Activated CD8-positive, alpha-beta T cell treated with anti-CD3 and anti-CD28 coated beads for 36 hours (primary cell): ENCODE results near the gene CHST15. TPM values are rescaled to one million over a fixed set of nuclear protein-coding genes. Genes with fewer than 3 reads are reported as not detected.

Experiments
- ATAC-seq: fragments of 200-7000 bp; cut with Tn5 transposase; one replicate; pipeline ENCODE4 v1.10.0; 2021; ENCODE audit warnings: mild to moderate bottlenecking, moderate library complexity
- CTCF ChIA-PET: fragments of 350-600 bp; sonication (Branson Sonifier 250); formaldehyde crosslinking; loops from one replicate; lab custom pipeline; 2021; ENCODE audit warnings: antibody characterized with exemption; lab: Charles Lee
- POLR2A ChIA-PET: fragments of 350-600 bp; sonication (Branson Sonifier 250); formaldehyde crosslinking; loops from one replicate; lab custom pipeline; 2021; ENCODE audit warnings: antibody characterized with exemption; lab: Charles Lee
- DNase-seq: peaks from one replicate; pipeline ENCODE4 v3.0.0-alpha.2; 2020
- H3K27ac Mint-ChIP-seq: one replicate; pipeline ENCODE4 v1.8.0; 2021; ENCODE audit warnings: mild to moderate bottlenecking, mixed read lengths
- H3K27me3 Mint-ChIP-seq: one replicate; pipeline ENCODE4 v1.8.0; 2021; ENCODE audit warnings: mixed read lengths
- H3K36me3 Mint-ChIP-seq: one replicate; pipeline ENCODE4 v1.8.0; 2021; ENCODE audit warnings: low read depth, mixed read lengths
- H3K4me1 Mint-ChIP-seq: one replicate; pipeline ENCODE4 v1.8.0; 2021; ENCODE audit warnings: low read depth, mixed read lengths
- H3K4me3 Mint-ChIP-seq: one replicate; pipeline ENCODE4 v1.8.0; 2021; ENCODE audit warnings: mild to moderate bottlenecking, moderate library complexity, mixed read lengths
- H3K9me3 Mint-ChIP-seq: one replicate; pipeline ENCODE4 v1.8.0; 2021; ENCODE audit warnings: mixed read lengths
- CTCF ChIP-seq: fragments of 200-600 bp; IDR thresholded peaks from one replicate; pipeline ENCODE4 v1.8.0; 2022; ENCODE audit warnings: antibody characterized with exemption, mild to moderate bottlenecking
- intact Hi-C: fragments of 100-400 bp; cut with micrococcal nuclease; formaldehyde crosslinking; loops from one replicate; pipeline ENCODE4 v1.10.0; 2022
- total RNA-seq, 2 experiments: library from RNA; stranded (reverse); gene quantifications; one replicate each; pipeline ENCODE4 v1.2.3, GENCODE V29; 2021

CHST15 gene
- total RNA-seq, 2 experiments from 2014 or later: 0.36 to 0.81 TPM

DNA sequence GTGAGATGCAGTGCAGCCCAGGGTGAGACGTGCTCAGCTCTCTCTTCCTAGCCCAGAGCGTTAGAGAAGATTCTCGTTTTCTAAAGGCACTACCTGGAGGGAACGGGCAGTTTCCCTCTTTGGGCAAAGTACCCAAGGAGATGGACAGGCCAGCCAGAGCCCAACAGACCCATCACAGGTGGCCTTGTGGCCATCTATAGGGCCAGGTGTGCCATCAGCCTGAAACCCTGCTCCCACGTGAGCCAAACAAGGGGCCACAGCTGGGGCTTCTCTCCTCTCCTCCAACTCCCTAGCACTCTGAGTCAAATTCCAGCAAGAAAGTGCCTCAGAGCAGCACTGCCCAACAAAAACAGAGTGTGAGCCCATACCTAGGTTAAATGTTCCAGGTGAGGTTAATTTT is 22.3 kb downstream of the CHST15 start:
- CTCF ChIA-PET: no interaction called here
- intact Hi-C loops: no loop called here
- Mint-ChIP-seq H3K27ac (no peak overlapping the region), H3K4me1 (peaks cover 28% of the 10 kb centered on the region), H3K9me3 (peaks cover 3% of the 10 kb centered on the region), H3K4me3 (no peak overlapping the region), H3K27me3 (peaks cover under 1% of the 10 kb centered on the region), H3K36me3 (no peaks in the 10 kb centered on the region)
- DNase-seq: no peak
- POLR2A ChIA-PET: no interaction called here
- TF ChIP-seq CTCF: no peak
- ATAC-seq: no peak

DNA sequence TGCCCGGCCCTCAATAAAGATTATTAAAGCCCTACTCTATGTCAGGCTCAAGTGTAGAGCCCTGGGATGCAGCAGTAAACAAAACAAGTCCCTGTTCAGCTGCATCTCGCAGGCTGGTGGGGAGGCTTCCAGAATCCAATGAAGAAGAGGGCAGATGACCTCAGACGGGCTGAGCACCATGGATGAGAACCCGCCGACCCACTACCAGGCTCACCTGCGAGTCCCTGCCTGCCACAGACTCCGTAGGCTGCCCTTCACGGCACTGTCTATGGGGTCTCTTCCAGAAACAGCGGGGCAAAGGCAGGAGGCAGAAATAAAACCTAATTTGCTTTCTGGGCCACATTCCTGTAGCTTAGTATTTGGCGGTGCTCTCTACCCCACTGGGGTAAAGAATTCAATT is 22.7 kb downstream of the CHST15 start:
- ChIA-PET POLR2A (no interaction called here), CTCF (no interaction called here)
- intact Hi-C loops: no loop called here
- H3K27ac Mint-ChIP-seq: no peak overlapping the region
- peaks cover 33% of the 10 kb centered on the region for H3K4me1 Mint-ChIP-seq
- no peak for TF ChIP-seq CTCF
- no peaks in the 10 kb centered on the region for H3K36me3 Mint-ChIP-seq
- H3K4me3 Mint-ChIP-seq: no peak overlapping the region
- no peak for ATAC-seq
- peaks cover 3% of the 10 kb centered on the region for H3K9me3 Mint-ChIP-seq
- H3K27me3 Mint-ChIP-seq: peaks cover 2% of the 10 kb centered on the region
- DNase-seq: no peak

GRCh38 chr10:124069341-124070264 is 23.8 kb downstream of the CHST15 start:
- ChIA-PET POLR2A (no interaction called here), CTCF (no interaction called here)
- no peak overlapping the region for H3K4me3 Mint-ChIP-seq
- H3K36me3 Mint-ChIP-seq: no peaks in the 10 kb centered on the region
- no peak for ATAC-seq
- H3K4me1 Mint-ChIP-seq: peaks cover 36% of the 10 kb centered on the region
- intact Hi-C loops: no loop called here
- no peaks in the 10 kb centered on the region for H3K9me3 Mint-ChIP-seq
- TF ChIP-seq CTCF: no peak
- H3K27me3 Mint-ChIP-seq: peaks cover 2% of the 10 kb centered on the region
- DNase-seq: peak; percentile 12
- H3K27ac Mint-ChIP-seq: no peak overlapping the region

- ATAC-seq (no peak), DNase-seq (no peak)
- ChIA-PET POLR2A (no interaction called here), CTCF (no interaction called here)
- TF ChIP-seq CTCF: no peak
- Mint-ChIP-seq H3K27me3 (peaks cover 2% of the 10 kb centered on the region), H3K4me3 (no peak overlapping the region), H3K36me3 (no peaks in the 10 kb centered on the region), H3K9me3 (no peaks in the 10 kb centered on the region), H3K27ac (no peak overlapping the region), H3K4me1 (peaks cover 38% of the 10 kb centered on the region)
- intact Hi-C loops: no loop called here
Measured at GRCh38 chr10:124068929-124069328, 24.5 kb downstream of the CHST15 start.

- ChIA-PET CTCF (no interaction called here), POLR2A (no interaction called here)
- intact Hi-C loops: no loop called here
- DNase-seq: no peak
- Mint-ChIP-seq H3K9me3 (no peaks in the 10 kb centered on the region), H3K27ac (no peak overlapping the region), H3K4me1 (peaks cover 45% of the 10 kb centered on the region), H3K36me3 (no peaks in the 10 kb centered on the region), H3K27me3 (peaks cover 2% of the 10 kb centered on the region), H3K4me3 (no peak overlapping the region)
- no peak for TF ChIP-seq CTCF
- ATAC-seq: no peak
Measured at GRCh38 chr10:124067825-124068400, 25.5 kb downstream of the CHST15 start.
